Ureter (tissue), 1 donor: ENCODE data around the gene PHF1. TPM values are rescaled to one million over a fixed set of nuclear protein-coding genes. Genes with fewer than 3 reads are reported as not detected.
"Not testable (repeated sequence)": the region's sequence is repeated elsewhere in the genome, so short reads cannot be mapped to it uniquely, and the experiment has no call there.

Experiments used
- DNase-seq: peaks from one replicate; pipeline ENCODE4 v3.0.0-alpha.2; 2020; ENCODE audit warnings: low spot score
- total RNA-seq: library from RNA; stranded (reverse); gene quantifications from one replicate; pipeline ENCODE4 v1.2.4, GENCODE V29; 2023
- donor health status: DM: yes; HTN: yes; CAD: no.

Gene PHF1
- total RNA-seq, 1 donor from 2014 or later, result 58.8 TPM

DNA sequence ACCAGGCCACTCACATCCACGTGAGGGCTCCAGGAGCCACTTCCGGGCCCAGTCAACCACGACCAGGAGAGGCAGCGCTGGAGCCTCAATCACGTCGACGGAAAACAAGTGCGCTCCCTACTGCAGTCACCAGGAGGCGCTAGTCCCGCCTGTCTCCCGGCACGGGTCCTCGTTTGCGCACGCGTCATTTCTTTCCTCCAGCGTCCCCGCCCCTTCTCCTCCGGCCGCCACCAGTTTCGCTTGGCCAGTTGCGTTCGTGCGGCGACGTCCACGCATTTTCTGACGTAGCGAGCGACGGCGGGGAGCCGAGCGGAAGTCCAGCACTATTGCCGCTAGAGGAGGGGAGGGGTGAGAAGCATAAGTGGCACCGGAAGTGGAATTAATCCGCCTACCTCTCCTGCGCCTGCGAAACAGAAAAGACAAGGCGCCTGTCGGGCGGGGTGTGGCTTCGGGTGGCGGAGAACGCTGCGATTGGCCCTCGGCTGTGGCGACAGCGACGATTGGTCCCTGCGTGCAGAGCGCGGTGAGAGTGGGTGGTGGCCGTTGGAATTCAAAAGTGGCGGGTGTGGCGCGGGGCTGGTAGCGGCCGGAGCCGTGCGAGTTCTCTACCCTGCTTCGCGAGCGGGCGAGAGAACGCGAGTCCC, 19.4 kb upstream of the PHF1 start, which contains the start of gene KIFC1:
Gene KIFC1 (plus strand): TSS at position 546 of the 644 bp plus-strand sequence. CDS start 163 bp downstream, outside the sequence.
- peak; percentile 99 for DNase-seq

DNA sequence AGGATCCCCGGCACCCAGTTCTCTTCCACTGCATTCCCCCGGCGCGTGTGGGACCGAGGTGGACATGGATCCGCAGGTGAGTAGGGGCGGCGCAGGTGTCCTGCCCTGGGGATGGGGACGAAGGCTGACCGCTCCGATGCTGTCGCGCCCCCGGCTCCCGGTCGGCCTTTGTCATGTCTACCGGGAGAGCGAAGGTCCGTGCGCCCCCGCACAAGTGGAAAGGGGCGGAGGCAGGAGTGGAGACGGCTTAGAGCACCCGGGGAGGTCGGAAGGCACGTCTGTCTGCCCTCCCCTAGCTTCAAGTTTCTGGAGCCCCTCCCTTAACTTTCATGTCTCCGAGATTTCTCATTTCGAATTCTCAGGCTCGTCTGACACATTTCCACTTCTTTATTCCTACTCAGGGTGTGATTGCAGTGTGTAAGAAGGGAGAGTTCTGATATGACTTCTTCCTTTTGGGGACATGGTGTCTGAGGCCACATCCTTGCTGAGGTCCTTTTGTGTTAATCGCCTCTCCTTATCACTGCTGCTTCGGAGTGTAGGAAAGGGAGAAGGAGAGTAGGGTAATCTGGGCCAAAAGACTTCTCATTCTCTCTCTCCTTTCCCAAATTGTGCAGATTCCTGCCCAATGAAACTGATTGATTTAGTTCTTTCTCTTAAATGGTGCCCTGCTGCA, 18.8 kb upstream of the PHF1 start:
- no peak for DNase-seq

DNA sequence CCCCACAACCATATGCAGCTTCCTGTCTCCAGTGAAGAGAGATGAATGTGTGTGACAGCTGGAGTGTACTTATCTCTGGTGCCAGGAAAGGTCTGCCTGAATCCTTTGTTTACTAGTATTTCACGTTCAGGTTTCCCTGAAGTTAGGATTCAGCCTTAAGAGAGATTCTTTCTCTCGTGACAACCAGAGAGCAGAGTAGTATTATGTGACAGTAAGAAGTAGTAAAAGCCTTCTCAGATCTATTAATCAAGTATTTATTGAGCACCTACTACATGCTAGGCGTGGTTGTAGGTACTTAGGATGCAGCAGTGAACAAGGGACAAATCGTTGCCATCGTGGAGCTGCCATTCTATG, 18.2 kb upstream of the PHF1 start:
- no peak for DNase-seq

DNA sequence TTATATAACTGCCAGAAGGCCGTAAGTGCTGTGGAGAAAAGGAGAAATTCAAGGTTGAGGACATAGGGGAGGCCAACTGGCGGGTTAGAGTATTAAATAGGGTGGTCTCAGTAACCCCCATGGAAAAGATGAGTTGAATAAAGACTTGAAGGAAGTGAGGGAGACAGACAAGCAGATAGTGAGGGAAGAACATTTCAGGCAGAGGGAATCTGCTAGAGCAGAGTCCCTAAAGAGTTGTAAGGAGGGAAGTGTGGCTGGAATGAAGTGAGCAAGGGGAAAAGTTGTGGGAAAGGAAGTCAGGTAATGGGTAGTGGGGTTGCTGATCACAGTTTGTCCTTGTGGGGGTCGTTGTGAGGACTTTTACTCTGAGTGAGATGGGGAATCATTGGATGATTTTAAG, 17.8 kb upstream of the PHF1 start:
- DNase-seq, result no peak

DNA sequence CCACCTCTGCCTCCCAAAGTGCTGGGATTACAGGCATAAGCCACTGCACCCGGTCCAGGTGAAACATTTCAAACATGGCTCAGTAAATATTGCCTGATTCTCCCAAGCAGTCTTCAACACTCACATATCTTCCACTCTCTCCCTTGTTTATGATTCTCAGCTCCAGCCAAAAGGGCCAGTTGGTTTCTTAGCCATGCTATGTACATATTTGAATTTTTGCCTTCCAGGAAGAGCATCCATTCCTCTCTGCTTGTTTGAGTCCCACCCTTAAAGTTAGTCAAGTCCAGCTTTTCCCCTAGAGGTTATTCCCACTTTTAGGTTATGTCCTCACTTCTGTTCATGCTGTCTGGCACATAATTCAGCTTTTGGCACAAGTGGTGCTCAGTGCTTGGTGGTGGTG, 13.3 kb upstream of the PHF1 start:
- DNase-seq, result no peak

GRCh38 chr6:33398601-33399000, 12.2 kb upstream of the PHF1 start:
- DNase-seq, result not testable (repeated sequence)

DNA sequence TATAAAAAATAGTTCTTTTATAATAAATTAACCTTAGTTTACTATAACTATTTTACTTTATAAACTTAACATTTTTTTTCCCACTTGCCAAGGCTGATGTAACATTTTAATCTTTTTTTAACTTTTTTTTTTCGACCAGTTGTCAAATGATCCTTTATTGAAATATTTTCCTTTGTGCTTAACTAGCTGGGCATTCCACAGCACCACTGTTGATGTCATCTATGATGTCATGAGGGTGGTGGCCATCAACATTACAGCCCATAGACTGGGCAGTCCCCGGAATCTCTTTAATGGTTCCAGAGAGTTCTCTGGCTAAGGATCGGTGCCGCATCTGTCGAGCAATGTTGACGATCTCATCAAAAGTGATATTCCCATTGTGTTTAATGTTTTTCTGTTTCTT, 10.9 kb upstream of the PHF1 start:
- not testable (repeated sequence) for DNase-seq

DNA sequence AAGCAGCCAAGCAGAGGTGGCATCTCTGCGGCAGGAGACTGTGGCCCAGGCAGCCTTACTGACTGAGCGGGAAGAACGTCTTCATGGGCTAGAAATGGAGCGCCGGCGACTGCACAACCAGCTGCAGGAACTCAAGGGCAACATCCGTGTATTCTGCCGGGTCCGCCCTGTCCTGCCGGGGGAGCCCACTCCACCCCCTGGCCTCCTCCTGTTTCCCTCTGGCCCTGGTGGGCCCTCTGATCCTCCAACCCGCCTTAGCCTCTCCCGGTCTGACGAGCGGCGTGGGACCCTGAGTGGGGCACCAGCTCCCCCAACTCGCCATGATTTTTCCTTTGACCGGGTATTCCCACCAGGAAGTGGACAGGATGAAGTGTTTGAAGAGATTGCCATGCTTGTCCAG, 5.9 kb upstream of the PHF1 start:
- DNase-seq, result no peak

GRCh38 chr6:33405386-33405940, 5.4 kb upstream of the PHF1 start:
- DNase-seq, result no peak

GRCh38 chr6:33406126-33406525, 4.7 kb upstream of the PHF1 start:
- no peak for DNase-seq

- no peak for DNase-seq
These were observed 3.6 kb upstream of the PHF1 start for GRCh38 chr6:33407132-33407718.

GRCh38 chr6:33410050-33410710, 634 bp upstream of the PHF1 start:
- DNase-seq, result peak; percentile 97

DNA sequence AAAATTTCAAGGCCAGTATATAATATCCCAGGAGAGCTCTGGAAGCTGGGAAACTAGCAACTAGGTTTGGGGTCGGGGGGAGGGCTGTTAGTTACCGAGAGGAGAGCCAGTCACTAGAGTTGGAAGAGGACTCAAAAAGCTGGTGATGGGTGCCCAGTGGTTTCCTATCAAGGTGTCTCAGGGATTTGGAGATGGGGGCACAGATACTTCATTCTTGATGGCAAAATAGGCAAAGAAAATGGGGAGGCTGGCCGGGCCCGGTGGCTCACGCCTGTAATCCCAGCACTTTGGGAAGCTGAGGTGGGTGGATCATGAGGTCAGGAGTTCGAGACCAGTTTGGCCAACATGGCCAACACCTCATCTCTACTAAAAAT, 805 bp downstream of the PHF1 start:
- no peak for DNase-seq

GRCh38 chr6:33412140-33413009, 1.6 kb downstream of the PHF1 start:
- no peak for DNase-seq

GRCh38 chr6:33413241-33414120, 2.7 kb downstream of the PHF1 start:
- DNase-seq, result no peak

- DNase-seq, result no peak
These were observed 3.9 kb downstream of the PHF1 start for GRCh38 chr6:33414592-33415271.

DNA sequence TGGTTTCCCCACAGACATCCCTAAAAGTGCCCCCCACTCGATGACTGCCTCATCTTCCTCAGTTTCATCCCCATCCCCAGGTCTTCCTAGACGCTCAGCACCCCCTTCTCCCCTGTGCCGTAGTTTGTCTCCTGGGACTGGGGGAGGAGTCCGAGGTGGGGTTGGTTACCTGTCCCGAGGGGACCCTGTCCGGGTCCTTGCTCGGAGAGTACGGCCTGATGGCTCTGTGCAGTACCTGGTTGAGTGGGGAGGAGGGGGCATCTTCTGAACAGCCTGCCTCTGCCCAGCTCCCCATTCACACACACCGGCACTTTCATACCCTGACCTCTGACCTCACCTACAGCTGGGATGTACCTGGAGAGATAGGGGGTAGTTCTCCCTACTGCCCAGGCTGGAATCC, 5.0 kb downstream of the PHF1 start:
- DNase-seq, result no peak

DNA sequence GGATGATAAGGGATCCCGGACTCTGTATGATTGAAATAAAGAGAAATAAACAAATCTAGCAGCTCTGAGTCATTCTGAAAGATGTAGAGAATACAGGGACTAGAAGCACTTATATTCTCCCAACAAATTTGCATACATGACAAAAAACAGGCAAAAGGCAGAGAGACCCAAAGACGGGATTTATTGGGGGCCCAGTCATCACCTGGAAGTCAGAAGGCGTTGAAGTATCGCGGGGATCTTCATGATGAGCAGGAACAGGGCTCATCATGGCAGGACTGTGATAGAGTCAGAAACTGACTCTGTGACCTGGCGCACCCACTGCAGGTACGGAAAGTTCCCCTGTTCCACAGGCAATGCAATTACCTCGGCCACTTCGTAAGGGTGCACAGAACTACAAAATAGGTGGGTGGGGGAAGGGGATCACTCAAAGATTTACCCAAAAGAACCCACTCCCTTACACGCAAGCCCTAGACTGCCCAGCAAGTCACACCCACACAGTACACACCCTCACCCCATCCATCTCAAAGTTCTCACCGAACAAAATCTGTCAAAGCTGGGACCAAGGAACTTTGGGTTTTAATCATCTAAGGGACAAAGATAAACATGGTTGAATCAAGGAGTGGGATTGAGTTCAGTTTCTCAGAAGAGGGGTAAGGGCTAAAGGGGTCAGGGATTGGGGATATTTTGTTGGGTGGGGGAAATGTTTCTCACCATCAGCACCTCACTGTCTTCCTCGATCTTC, 5.7 kb downstream of the PHF1 start:
- DNase-seq, result no peak
